IMR-90 (cell line): ENCODE measurements around the gene SLC50A1. TPM values are rescaled to one million over a fixed set of nuclear protein-coding genes. Genes with fewer than 3 reads are reported as not detected.

Source experiments
- ATAC-seq: fragments of 200-7000 bp; cut with Tn5 transposase; 2 replicates; pipeline ENCODE4 v1.9.1; 2020; ENCODE audit warnings: low read depth, mild to moderate bottlenecking, moderate library complexity
- BruUV-seq: library from RNA; stranded (reverse); fragments of 400-500 nt; replicated peaks from 2 replicates; lab custom pipeline; 2021; lab: Mats Ljungman, UMichigan
- CTCF ChIA-PET: fragments of 300-600 bp; formaldehyde crosslinking; extraction: SDS; loops from one replicate; lab custom pipeline; 2021; ENCODE audit warnings: antibody characterized with exemption; lab: Yijun Ruan, JAX
- POLR2A ChIA-PET: fragments of 300-600 bp; sonication (Branson Sonifier 250); formaldehyde crosslinking; loops from one replicate; lab custom pipeline; 2022; ENCODE audit warnings: antibody characterized with exemption; ENCODE audit not compliant: unreplicated experiment; lab: Charles Lee
- DNase-seq: peaks from one replicate; pipeline ENCODE4 v3.0.0; 2013
- H2AFZ ChIP-seq: replicated peaks from 2 replicates; pipeline ENCODE3; 2013; ENCODE audit warnings: low read length, mild to moderate bottlenecking; ENCODE audit not compliant: poor library complexity
- H2AK5ac ChIP-seq: 2 replicates; pipeline ENCODE4 v1.6.1; 2013; ENCODE audit warnings: low read depth, low read length, inconsistent platforms
- H2AK9ac ChIP-seq: replicated peaks from 2 replicates; pipeline ENCODE3; 2013; ENCODE audit warnings: mild to moderate bottlenecking, low read depth, low read length, moderate library complexity; ENCODE audit not compliant: poor library complexity
- H2BK120ac ChIP-seq: 2 replicates; pipeline ENCODE4 v1.6.1; 2013; ENCODE audit warnings: low read depth, low read length, inconsistent platforms
- H2BK15ac ChIP-seq: 3 replicates; pipeline ENCODE4 v1.6.1; 2013; ENCODE audit warnings: low read depth, low read length, inconsistent platforms
- H2BK20ac ChIP-seq: 2 replicates; pipeline ENCODE4 v1.6.1; 2013; ENCODE audit warnings: low read depth, mild to moderate bottlenecking, inconsistent platforms, low read length, moderate library complexity
- H2BK5ac ChIP-seq: 2 replicates; pipeline ENCODE4 v1.6.1; 2013; ENCODE audit warnings: mild to moderate bottlenecking, low read depth, low read length, inconsistent platforms; ENCODE audit not compliant: poor library complexity, severe bottlenecking
- H3K14ac ChIP-seq: replicated peaks from 2 replicates; pipeline ENCODE4 v1.6.1; 2013; ENCODE audit warnings: low read depth, low read length, inconsistent platforms
- H3K18ac ChIP-seq: 2 replicates; pipeline ENCODE4 v1.6.1; 2013; ENCODE audit warnings: low read depth, low read length, control low read depth
- H3K23ac ChIP-seq: 2 replicates; pipeline ENCODE4 v1.6.1; 2013; ENCODE audit warnings: low read depth, low read length, inconsistent platforms
- H3K27ac ChIP-seq: 2 replicates; pipeline ENCODE4 v1.5.1; 2013; ENCODE audit warnings: mild to moderate bottlenecking, control low read depth, low read length; ENCODE audit not compliant: insufficient read depth
- H3K27me3 ChIP-seq: 2 replicates; pipeline ENCODE4 v1.6.1; 2013; ENCODE audit warnings: low read length; ENCODE audit not compliant: control insufficient read depth, insufficient read depth
- H3K36me3 ChIP-seq: 2 replicates; pipeline ENCODE4 v1.6.1; 2013; ENCODE audit warnings: low read length, mixed read lengths; ENCODE audit not compliant: control insufficient read depth, insufficient read depth
- H3K4ac ChIP-seq: 2 replicates; pipeline ENCODE4 v1.6.1; 2013; ENCODE audit warnings: low read depth, low read length, inconsistent platforms
- H3K4me1 ChIP-seq: 2 replicates; pipeline ENCODE4 v1.6.1; 2013; ENCODE audit warnings: low read length, mixed read lengths; ENCODE audit not compliant: control insufficient read depth, insufficient read depth
- H3K4me2 ChIP-seq: 2 replicates; pipeline ENCODE4 v1.6.1; 2013; ENCODE audit warnings: low read depth, mild to moderate bottlenecking, control low read depth, low read length, moderate library complexity
- H3K4me3 ChIP-seq: 2 replicates; pipeline ENCODE4 v1.5.1; 2013; ENCODE audit warnings: low read depth, mild to moderate bottlenecking, control low read depth, low read length, moderate library complexity; ENCODE audit not compliant: insufficient read depth
- H3K56ac ChIP-seq: 2 replicates; pipeline ENCODE4 v1.6.1; 2013; ENCODE audit warnings: low read length, inconsistent platforms; ENCODE audit not compliant: insufficient read depth; ENCODE audit errors: extremely low read depth
- H3K79me1 ChIP-seq, 2 experiments: 2 replicates each; pipeline ENCODE4 v1.6.1; 2013; ENCODE audit warnings: low read length in 2 of 2, inconsistent platforms in 1 of 2, low read depth in 1 of 2
- H3K9ac ChIP-seq: 2 replicates; pipeline ENCODE4 v1.6.1; 2013; ENCODE audit warnings: low read depth, low read length, control low read depth
- H3K9me1 ChIP-seq: 2 replicates; pipeline ENCODE4 v1.6.1; 2013; ENCODE audit warnings: low read length, inconsistent platforms; ENCODE audit not compliant: insufficient read depth
- H3K9me3 ChIP-seq: 2 replicates; pipeline ENCODE4 v1.6.1; 2013; ENCODE audit warnings: low read length; ENCODE audit not compliant: control insufficient read depth, insufficient read depth
- H4K20me1 ChIP-seq: 2 replicates; pipeline ENCODE4 v1.6.1; 2013; ENCODE audit warnings: low read length, inconsistent platforms; ENCODE audit not compliant: insufficient read depth
- H4K5ac ChIP-seq: 2 replicates; pipeline ENCODE4 v1.6.1; 2013; ENCODE audit warnings: mild to moderate bottlenecking, low read depth, low read length, control low read depth
- H4K8ac ChIP-seq, 2 experiments: 2 replicates each; pipeline ENCODE4 v1.6.1; 2013; ENCODE audit warnings: low read depth in 2 of 2, low read length in 2 of 2, control low read depth in 1 of 2, inconsistent platforms in 1 of 2
- H4K91ac ChIP-seq: 2 replicates; pipeline ENCODE4 v1.6.1; 2013; ENCODE audit warnings: low read depth, low read length, inconsistent platforms; ENCODE audit not compliant: insufficient read depth
- CEBPB ChIP-seq: IDR thresholded peaks from 2 replicates; pipeline ENCODE4 v1.6.1; 2012; ENCODE audit warnings: low read depth, low read length, improper control_type of control experiment
- CHD1 ChIP-seq: IDR thresholded peaks from 2 replicates; pipeline ENCODE4 v1.6.1; 2012; ENCODE audit warnings: low read depth, low read length, improper control_type of control experiment
- FOS ChIP-seq: fragments of 150-350 bp; IDR thresholded peaks from 2 replicates; pipeline ENCODE4 v1.6.1; 2016; ENCODE audit warnings: low read depth, low read length
- MAFK ChIP-seq: IDR thresholded peaks from 2 replicates; pipeline ENCODE4 v1.6.1; 2012; ENCODE audit warnings: low read depth, low read length, improper control_type of control experiment
- MAZ ChIP-seq: IDR thresholded peaks from 2 replicates; pipeline ENCODE4 v1.6.1; 2012; ENCODE audit warnings: low read depth, mild to moderate bottlenecking, low read length, improper control_type of control experiment, moderate library complexity, borderline replicate concordance
- POLR2A ChIP-seq: IDR thresholded peaks from 2 replicates; pipeline ENCODE4 v1.6.1; 2012; ENCODE audit warnings: mild to moderate bottlenecking, low read depth, low read length
- RCOR1 ChIP-seq: IDR thresholded peaks from 2 replicates; pipeline ENCODE4 v1.6.1; 2012; ENCODE audit warnings: mild to moderate bottlenecking, low read length, improper control_type of control experiment; ENCODE audit not compliant: insufficient replicate concordance
- RFX5 ChIP-seq: IDR thresholded peaks from 2 replicates; pipeline ENCODE4 v1.8.0; 2012; ENCODE audit warnings: low read depth, mild to moderate bottlenecking, low read length, moderate library complexity
- SMC3 ChIP-seq: fragments of 150-350 bp; IDR thresholded peaks from 2 replicates; pipeline ENCODE4 v1.6.1; 2016; ENCODE audit warnings: low read depth, mild to moderate bottlenecking, antibody characterized with exemption, low read length, moderate library complexity
- USF2 ChIP-seq: fragments of 150-350 bp; IDR thresholded peaks from 2 replicates; pipeline ENCODE4 v1.6.1; 2017; ENCODE audit warnings: mild to moderate bottlenecking, antibody characterized with exemption, low read length, low read depth
- WGBS, 2 experiments: methylation state at CpG; one replicate each; pipeline versions ENCODE4 v1.1.5 to v1.1.7; 2013; ENCODE audit warnings: missing lambda C conversion rate in 2 of 2; ENCODE audit not compliant: insufficient read length in 1 of 2; ENCODE audit errors: extremely low coverage in 2 of 2; 5-methylcytosine and 5-hydroxymethylcytosine counted together
- dilution Hi-C: fragments of 300-500 bp; cut with HindIII; formaldehyde crosslinking; loops from one replicate; pipeline ENCODE4 v1.14.3; 2018; ENCODE audit warnings: low sequenced_read_pairs; ENCODE audit not compliant: unreplicated experiment
- in situ Hi-C: fragments of 300-500 bp; cut with MboI; formaldehyde crosslinking; loops from 3 replicates; pipeline ENCODE4 v1.14.3; 2019; ENCODE audit warnings: low sequenced_read_pairs, inconsistent platforms, mixed read lengths
- intact Hi-C: fragments of 100-400 bp; cut with micrococcal nuclease; formaldehyde crosslinking; loops from 2 replicates; pipeline ENCODE4 v1.10.0; 2022
- polyA plus RNA-seq, 3 experiments: library from polyadenylated mRNA; depleted of rRNA; stranded (reverse); fragments of >200 nt; gene quantifications; 2 replicates each; pipeline ENCODE4 v1.2.3, GENCODE V29; 2012; ENCODE audit warnings: low replicate concordance in 1 of 3
- total RNA-seq: library from RNA; depleted of rRNA; stranded (reverse); fragments of >200 nt; gene quantifications from 2 replicates; pipeline ENCODE4 v1.2.3, GENCODE V29; 2012
- TF ChIP-seq, protein P1 (sequence below): fragments of 150-350 bp; IDR thresholded peaks from 2 replicates; pipeline ENCODE4 v1.6.1; 2016; ENCODE audit warnings: low read depth, mild to moderate bottlenecking, low read length, moderate library complexity, borderline replicate concordance
- TF ChIP-seq, protein P2 (sequence below): conservative IDR thresholded peaks from 2 replicates; pipeline ENCODE4 v1.5.1; 2012; ENCODE audit warnings: mild to moderate bottlenecking, low read depth, low read length, improper control_type of control experiment

SLC50A1 gene
- total and polyA plus RNA-seq, 2 of the 4 experiments (the other 2 are of a cell fraction), result 20.6 to 20.8 TPM

GRCh38 chr1:155110381-155110780 lies 25.3 kb upstream of the SLC50A1 start:
- TF ChIP-seq CHD1 (no peak), POLR2A (no peak), RFX5 (no peak), USF2 (no peak), CEBPB (no peak), SMC3 (no peak), MAFK (no peak), RCOR1 (no peak), MAZ (no peak), FOS (no peak)
- TF ChIP-seq, protein P1, sequence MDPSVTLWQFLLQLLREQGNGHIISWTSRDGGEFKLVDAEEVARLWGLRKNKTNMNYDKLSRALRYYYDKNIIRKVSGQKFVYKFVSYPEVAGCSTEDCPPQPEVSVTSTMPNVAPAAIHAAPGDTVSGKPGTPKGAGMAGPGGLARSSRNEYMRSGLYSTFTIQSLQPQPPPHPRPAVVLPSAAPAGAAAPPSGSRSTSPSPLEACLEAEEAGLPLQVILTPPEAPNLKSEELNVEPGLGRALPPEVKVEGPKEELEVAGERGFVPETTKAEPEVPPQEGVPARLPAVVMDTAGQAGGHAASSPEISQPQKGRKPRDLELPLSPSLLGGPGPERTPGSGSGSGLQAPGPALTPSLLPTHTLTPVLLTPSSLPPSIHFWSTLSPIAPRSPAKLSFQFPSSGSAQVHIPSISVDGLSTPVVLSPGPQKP, result no peak
- TF ChIP-seq, protein P2, sequence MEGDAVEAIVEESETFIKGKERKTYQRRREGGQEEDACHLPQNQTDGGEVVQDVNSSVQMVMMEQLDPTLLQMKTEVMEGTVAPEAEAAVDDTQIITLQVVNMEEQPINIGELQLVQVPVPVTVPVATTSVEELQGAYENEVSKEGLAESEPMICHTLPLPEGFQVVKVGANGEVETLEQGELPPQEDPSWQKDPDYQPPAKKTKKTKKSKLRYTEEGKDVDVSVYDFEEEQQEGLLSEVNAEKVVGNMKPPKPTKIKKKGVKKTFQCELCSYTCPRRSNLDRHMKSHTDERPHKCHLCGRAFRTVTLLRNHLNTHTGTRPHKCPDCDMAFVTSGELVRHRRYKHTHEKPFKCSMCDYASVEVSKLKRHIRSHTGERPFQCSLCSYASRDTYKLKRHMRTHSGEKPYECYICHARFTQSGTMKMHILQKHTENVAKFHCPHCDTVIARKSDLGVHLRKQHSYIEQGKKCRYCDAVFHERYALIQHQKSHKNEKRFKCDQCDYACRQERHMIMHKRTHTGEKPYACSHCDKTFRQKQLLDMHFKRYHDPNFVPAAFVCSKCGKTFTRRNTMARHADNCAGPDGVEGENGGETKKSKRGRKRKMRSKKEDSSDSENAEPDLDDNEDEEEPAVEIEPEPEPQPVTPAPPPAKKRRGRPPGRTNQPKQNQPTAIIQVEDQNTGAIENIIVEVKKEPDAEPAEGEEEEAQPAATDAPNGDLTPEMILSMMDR, result no peak
- Histone ChIP-seq H3K56ac (no peak overlapping the region), H3K27me3 (peaks cover 54% of the 10 kb centered on the region), H3K9me3 (no peaks in the 10 kb centered on the region), H3K4me2 (no peak overlapping the region), H3K14ac (no peak overlapping the region), H2BK120ac (no peak overlapping the region), H3K18ac (no peak overlapping the region), H3K9me1 (no peaks in the 10 kb centered on the region), H2AK9ac (no peak overlapping the region), H3K4me3 (no peak overlapping the region), H2BK15ac (no peak overlapping the region), H3K4ac (no peak overlapping the region), H3K79me1 (no peaks in the 10 kb centered on the region), H2AK5ac (no peak overlapping the region), H2AFZ (no peak overlapping the region), H3K27ac (no peak overlapping the region), H4K8ac (no peak overlapping the region), H3K9ac (no peak overlapping the region), H3K36me3 (no peaks in the 10 kb centered on the region), H2BK20ac (no peak overlapping the region), H4K20me1 (no peaks in the 10 kb centered on the region), H4K91ac (no peak overlapping the region), H3K23ac (no peak overlapping the region), H4K5ac (no peak overlapping the region), H2BK5ac (no peak overlapping the region), H3K4me1 (no peaks in the 10 kb centered on the region)
- ATAC-seq (no peak), DNase-seq (no peak)
- BruUV-seq, result no TSS peak
- 33% methylated on average over 2 of the region's 8 CpGs; no CpG with 5 or more reads in 1 of the 2 experiments for WGBS, 2 experiments
- dilution Hi-C loops (no loop called here), intact Hi-C loops (no loop called here), in situ Hi-C loops (no loop called here)
- ChIA-PET POLR2A (no interaction called here), CTCF (interaction anchor here (0.6 kb wide), 1 partner anchor 33 kb away, joined by 3 read pairs; no protein-coding TSS in a partner anchor)
